Measurements from ENCODE around the gene FHOD3. TPM values are rescaled to one million over a fixed set of nuclear protein-coding genes. Genes with fewer than 3 reads are reported as not detected.

Gene FHOD3
- total and polyA plus RNA-seq, 2 experiments from 2014 or later, result 2.7 to 8.7 TPM

GRCh38 chr18:36274083-36274715 is 23.3 kb upstream of the FHOD3 start:
- no peak for TF ChIP-seq STAT1 (IDR thresholded peaks at IDR 0.05; ENCODE audit: unreplicated experiment)
- no peak for TF ChIP-seq ZNF331 (CRISPR knock-in tag; IDR thresholded peaks at IDR 0.05; ENCODE audit: low read depth)
- TF ChIP-seq JUNB (IDR thresholded peaks at IDR 0.05; ENCODE audit: unreplicated experiment), result no peak
- TF ChIP-seq ZNF114 (CRISPR knock-in tag; IDR thresholded peaks at IDR 0.05), result no peak
- no peak for TF ChIP-seq CTCF (conservative IDR thresholded peaks at IDR 0.05; ENCODE audit: low read depth in 2 of 2)
- TF ChIP-seq ZNF462 (CRISPR knock-in tag; IDR thresholded peaks at IDR 0.05), result no peak
- no peak for TF ChIP-seq EZH2 (IDR thresholded peaks at IDR 0.05; ENCODE audit: low read depth, unreplicated experiment)
- TF ChIP-seq CREB1 (CRISPR knock-in tag; IDR thresholded peaks at IDR 0.05; ENCODE audit: low read depth), result no peak
- no peak for TF ChIP-seq REST (IDR thresholded peaks at IDR 0.05; ENCODE audit: unreplicated experiment)
- Histone ChIP-seq H3K4me1 (ENCODE audit: insufficient read depth) (no peaks in the 10 kb centered on the region), H4K20me1 (replicated peaks; ENCODE audit: insufficient read depth) (no peaks in the 10 kb centered on the region), H3K4me3 (no peak overlapping the region), H3K27ac (ENCODE audit: low read depth) (no peak overlapping the region), H3K27me3 (ENCODE audit: insufficient read depth) (no peaks in the 10 kb centered on the region), H3K4me2 (no peak overlapping the region), H3K9me2 (ENCODE audit: insufficient read depth) (no peaks in the 10 kb centered on the region), H3K36me3 (ENCODE audit: insufficient read depth) (no peaks in the 10 kb centered on the region), H3F3A (replicated peaks; ENCODE audit: low read depth) (no peaks in the 10 kb centered on the region), H2AFZ (no peak overlapping the region), H3K79me2 (replicated peaks; ENCODE audit: insufficient read depth) (no peaks in the 10 kb centered on the region)
- Mint-ChIP-seq H3K27ac (no peak overlapping the region), H3K27me3 (ENCODE audit: insufficient read depth, low read depth, poor library complexity) (peaks cover 2% of the 10 kb centered on the region), H3K36me3 (ENCODE audit: low read depth) (peaks cover 17% of the 10 kb centered on the region), H3K9me3 (peaks cover 13% of the 10 kb centered on the region; the same call in 2 of the 3 replicates), H3K4me3 (no peak overlapping the region), H3K4me1 (no peaks in the 10 kb centered on the region)
- DNase-seq (ENCODE audit: low spot score) (no peak), ATAC-seq (no peak)
